Testis (tissue), 3 donors: Measurements from ENCODE around the gene ATP11A. TPM values are rescaled to one million over a fixed set of nuclear protein-coding genes. Genes with fewer than 3 reads are reported as not detected.

Source experiments
- DNase-seq: peaks from one replicate; pipeline ENCODE4 v3.0.0-alpha.2; 2019
- H3K27ac ChIP-seq, 2 donors: fragments of 200-600 bp; sonication (generic); one replicate each; pipeline ENCODE4 v1.5.1; 2019
- H3K27me3 ChIP-seq: fragments of 200-600 bp; sonication (generic); one replicate; pipeline ENCODE4 v1.5.1; 2019
- H3K36me3 ChIP-seq: fragments of 200-600 bp; sonication (generic); one replicate; pipeline ENCODE4 v1.5.1; 2017; ENCODE audit warnings: low read depth; ENCODE audit errors: missing control alignments
- H3K4me1 ChIP-seq: fragments of 200-600 bp; sonication (generic); one replicate; pipeline ENCODE4 v1.5.1; 2019
- H3K4me3 ChIP-seq, 2 donors: fragments of 200-600 bp; sonication (generic); one replicate each; pipeline ENCODE4 v1.5.1; 2017 to 2019
- H3K9me3 ChIP-seq: fragments of 200-600 bp; sonication (generic); one replicate; pipeline ENCODE4 v1.5.1; 2017
- CTCF ChIP-seq, 3 experiments: fragments of 450-650 bp in 2 of 3; fragments of 200-600 bp in 1 of 3; sonication (generic) in 1 of 3; IDR thresholded peaks; one replicate each; pipeline ENCODE4 v1.5.1; 2016 to 2019; ENCODE audit warnings: antibody characterized with exemption in 3 of 3, mild to moderate bottlenecking in 2 of 3, moderate library complexity in 1 of 3
- POLR2A ChIP-seq: fragments of 450-650 bp; IDR thresholded peaks from one replicate; pipeline ENCODE4 v1.6.1; 2017; ENCODE audit warnings: antibody characterized with exemption, mild to moderate bottlenecking, moderate library complexity
- WGBS, 2 donors: methylation state at CpG; one replicate each; pipeline ENCODE4 v1.1.5; 2018; 5-methylcytosine and 5-hydroxymethylcytosine counted together
- intact Hi-C: fragments of 100-400 bp; cut with DNase I; formaldehyde crosslinking; loops from one replicate; pipeline ENCODE4 v1.15.1; 2023; ENCODE audit warnings: low total_unique reads
- polyA plus RNA-seq: library from polyadenylated mRNA; stranded (reverse); fragments of 350-450 nt; fragmentation: Illumina TruSeq; extraction: RNeasy Lipid Tissue Mini Kit (QIAGEN cat#74804); gene quantifications from one replicate; pipeline ENCODE4 v1.2.3, GENCODE V29; 2014; ENCODE audit warnings: low read depth, low replicate concordance; ENCODE audit not compliant: insufficient read depth
- total RNA-seq, 2 donors: library from RNA; depleted of rRNA; stranded (reverse); fragments of >200 nt; gene quantifications; one replicate each; pipeline ENCODE4 v1.2.3, GENCODE V29; 2016

Gene ATP11A
- total and polyA plus RNA-seq, 3 donors from 2014 or later, result 34.4 to 122 (median 112) TPM

DNA sequence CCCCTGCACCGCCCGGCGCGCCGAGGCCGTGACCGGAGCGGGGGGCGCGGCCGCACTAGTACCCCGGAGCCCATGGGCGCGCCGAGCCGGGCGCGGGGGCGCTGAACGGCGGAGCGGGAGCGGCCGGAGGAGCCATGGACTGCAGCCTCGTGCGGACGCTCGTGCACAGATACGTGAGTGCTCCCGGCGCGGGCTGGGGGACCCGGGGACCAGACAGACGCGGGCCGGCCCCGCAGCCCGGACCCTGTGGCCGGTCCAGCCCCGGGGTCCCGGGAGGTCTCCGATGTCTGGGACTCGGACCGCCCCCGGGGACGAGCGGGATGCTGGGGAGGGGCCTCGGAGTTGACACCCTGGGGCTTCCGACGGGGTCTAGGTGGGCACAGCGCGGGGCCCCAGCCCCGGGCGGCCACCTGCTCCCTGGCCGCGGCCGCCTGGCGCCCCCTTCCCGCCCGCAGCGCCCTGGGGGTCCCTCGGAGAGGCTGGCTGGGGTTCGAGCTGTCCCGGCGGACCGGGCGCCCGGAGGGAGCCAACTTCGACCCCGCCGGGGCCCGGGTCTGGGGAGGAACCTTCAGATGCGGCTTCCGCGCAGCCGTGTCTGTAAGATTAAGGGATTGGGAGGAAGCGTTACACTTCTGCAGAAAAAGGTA is 568 bp downstream of the ATP11A start:
- WGBS, 2 donors, result 0 to 1% methylated on average over 3 to 57 of the region's 77 CpGs
- H3K4me3 ChIP-seq, result peak overlapping the region; percentile 88 to 93
- peaks cover 44% of the 10 kb centered on the region for H3K4me1 ChIP-seq
- DNase-seq, result no peak
- intact Hi-C loops, result no loop called here
- no peaks in the 10 kb centered on the region for H3K9me3 ChIP-seq
- H3K36me3 ChIP-seq, result no peaks in the 10 kb centered on the region
- H3K27me3 ChIP-seq, result no peaks in the 10 kb centered on the region
- TF ChIP-seq POLR2A (no peak), CTCF (IDR thresholded peaks at IDR 0.05) (no peak)
- peak overlapping the region; percentile 88 to 92 for H3K27ac ChIP-seq

GRCh38 chr13:112692104-112692503 is 2.3 kb downstream of the ATP11A start:
- H3K4me3 ChIP-seq, result peak overlapping the region in 1 of 2 donors; percentile 88
- DNase-seq, result no peak
- H3K4me1 ChIP-seq, result peaks cover 44% of the 10 kb centered on the region
- H3K27me3 ChIP-seq, result no peaks in the 10 kb centered on the region
- H3K9me3 ChIP-seq, result no peaks in the 10 kb centered on the region
- 39 to 54% methylated on average over 11 of the region's 11 CpGs for WGBS, 2 donors
- TF ChIP-seq POLR2A (no peak), CTCF (IDR thresholded peaks at IDR 0.05) (no peak)
- no peaks in the 10 kb centered on the region for H3K36me3 ChIP-seq
- H3K27ac ChIP-seq, result peak overlapping the region; percentile 10 to 88
- intact Hi-C loops, result no loop called here

DNA sequence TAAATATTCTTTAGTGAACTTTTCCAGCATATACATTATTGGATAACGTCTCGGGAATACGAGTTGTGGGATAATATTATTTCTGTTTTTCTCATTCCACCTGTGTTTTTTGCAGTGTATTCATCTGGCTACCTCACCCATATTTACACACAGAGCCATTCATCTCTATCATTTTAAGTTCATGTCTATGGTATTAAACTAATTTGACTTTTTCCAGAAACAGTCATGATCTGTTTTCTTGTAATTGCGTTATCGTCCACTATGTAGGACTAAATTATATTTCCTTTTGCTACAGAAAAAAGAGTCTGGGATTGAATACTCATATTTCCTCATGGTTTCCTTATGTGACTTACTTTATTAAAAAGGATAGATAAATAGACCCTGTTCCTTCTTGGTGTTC is 2.7 kb downstream of the ATP11A start:
- Histone ChIP-seq H3K27ac (peak overlapping the region; percentile 12 to 16), H3K4me3 (peak overlapping the region in 1 of 2 donors; percentile 88), H3K36me3 (no peaks in the 10 kb centered on the region), H3K9me3 (no peaks in the 10 kb centered on the region), H3K27me3 (no peaks in the 10 kb centered on the region), H3K4me1 (peaks cover 44% of the 10 kb centered on the region)
- DNase-seq, result no peak
- intact Hi-C loops, result no loop called here
- WGBS, 2 donors, result 66 to 82% methylated on average over 5 of the region's 5 CpGs
- TF ChIP-seq POLR2A, result no peak
- no peak for TF ChIP-seq CTCF (IDR thresholded peaks at IDR 0.05)

DNA sequence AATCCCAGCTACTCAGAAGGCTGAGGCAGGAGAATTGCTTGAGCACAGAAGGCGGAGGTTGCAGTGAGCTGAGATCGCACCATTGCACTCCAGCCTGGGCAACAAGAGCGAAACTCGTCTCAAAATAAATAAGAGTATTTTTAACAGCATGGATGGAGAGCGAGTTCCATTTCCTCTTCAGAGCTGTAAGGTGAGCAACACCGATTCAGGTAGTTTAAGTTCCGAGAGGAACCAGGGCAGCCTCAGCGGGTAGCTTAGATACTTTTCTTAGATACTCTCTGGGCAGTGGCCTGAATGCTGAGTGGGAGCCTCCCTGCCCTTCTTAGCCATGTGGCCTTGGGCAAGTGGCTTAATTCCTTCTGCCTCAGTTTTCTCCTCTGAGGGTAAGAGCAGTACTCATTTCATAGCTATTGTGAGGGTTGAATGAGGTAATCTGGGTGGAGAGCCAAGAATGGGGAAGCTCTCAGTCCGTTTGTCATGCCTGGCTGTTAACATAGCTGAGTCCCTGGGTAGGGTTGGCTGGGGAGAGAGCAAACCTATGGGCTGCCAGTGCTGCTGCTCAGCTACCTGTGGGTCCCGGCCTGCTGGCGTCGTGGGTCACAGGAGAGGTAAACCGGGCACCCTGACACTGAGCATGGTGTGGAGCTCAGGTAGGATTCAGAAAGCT is 4.1 kb downstream of the ATP11A start:
- Histone ChIP-seq H3K36me3 (no peaks in the 10 kb centered on the region), H3K4me1 (peaks cover 44% of the 10 kb centered on the region), H3K27me3 (no peaks in the 10 kb centered on the region), H3K4me3 (no peak overlapping the region), H3K9me3 (no peaks in the 10 kb centered on the region), H3K27ac (peak overlapping the region; percentile 42 to 55)
- 74 to 84% methylated on average over 11 to 13 of the region's 13 CpGs for WGBS, 2 donors
- intact Hi-C loops, result no loop called here
- DNase-seq, result peak; percentile 53
- TF ChIP-seq POLR2A, result no peak
- TF ChIP-seq CTCF (IDR thresholded peaks at IDR 0.05), result no peak

GRCh38 chr13:112695121-112695520 is 5.3 kb downstream of the ATP11A start:
- no peak for TF ChIP-seq CTCF (IDR thresholded peaks at IDR 0.05)
- TF ChIP-seq POLR2A, result no peak
- WGBS, 2 donors, result 64 to 79% methylated on average over 4 of the region's 4 CpGs
- Histone ChIP-seq H3K36me3 (no peaks in the 10 kb centered on the region), H3K9me3 (no peaks in the 10 kb centered on the region), H3K27ac (no peak overlapping the region), H3K4me3 (no peak overlapping the region), H3K27me3 (no peaks in the 10 kb centered on the region), H3K4me1 (peaks cover 40% of the 10 kb centered on the region)
- intact Hi-C loops, result no loop called here
- no peak for DNase-seq
